Dendritic cell treated with granulocyte-macrophage colony-stimulating factor and Interleukin-4, amounts not matched to agents 40 ng/mL and 50 ng/mL, for 4 days (primary cell): Measurements from ENCODE around the gene TOMM7.
"Not testable (repeated sequence)": the region's sequence is repeated elsewhere in the genome, so short reads cannot be mapped to it uniquely, and the experiment has no call there.

Source experiments
- H3K27ac Mint-ChIP-seq: one replicate; pipeline ENCODE4 v1.8.0; 2022; ENCODE audit warnings: mild to moderate bottlenecking, mixed read lengths
- H3K27me3 Mint-ChIP-seq: one replicate; pipeline ENCODE4 v1.8.0; 2022; ENCODE audit warnings: mild to moderate bottlenecking, mixed read lengths
- H3K36me3 Mint-ChIP-seq: one replicate; pipeline ENCODE4 v1.8.0; 2022; ENCODE audit warnings: low read depth, mixed read lengths
- H3K4me1 Mint-ChIP-seq: one replicate; pipeline ENCODE4 v1.8.0; 2022; ENCODE audit warnings: low read depth, mixed read lengths
- H3K4me3 Mint-ChIP-seq: one replicate; pipeline ENCODE4 v1.8.0; 2022; ENCODE audit warnings: mild to moderate bottlenecking, moderate library complexity, mixed read lengths
- H3K9me3 Mint-ChIP-seq: one replicate; pipeline ENCODE4 v1.8.0; 2022; ENCODE audit warnings: mixed read lengths
- intact Hi-C: fragments of 100-400 bp; cut with micrococcal nuclease; formaldehyde crosslinking; loops from one replicate; pipeline ENCODE4 v1.15.0; 2022

The TOMM7 gene

DNA sequence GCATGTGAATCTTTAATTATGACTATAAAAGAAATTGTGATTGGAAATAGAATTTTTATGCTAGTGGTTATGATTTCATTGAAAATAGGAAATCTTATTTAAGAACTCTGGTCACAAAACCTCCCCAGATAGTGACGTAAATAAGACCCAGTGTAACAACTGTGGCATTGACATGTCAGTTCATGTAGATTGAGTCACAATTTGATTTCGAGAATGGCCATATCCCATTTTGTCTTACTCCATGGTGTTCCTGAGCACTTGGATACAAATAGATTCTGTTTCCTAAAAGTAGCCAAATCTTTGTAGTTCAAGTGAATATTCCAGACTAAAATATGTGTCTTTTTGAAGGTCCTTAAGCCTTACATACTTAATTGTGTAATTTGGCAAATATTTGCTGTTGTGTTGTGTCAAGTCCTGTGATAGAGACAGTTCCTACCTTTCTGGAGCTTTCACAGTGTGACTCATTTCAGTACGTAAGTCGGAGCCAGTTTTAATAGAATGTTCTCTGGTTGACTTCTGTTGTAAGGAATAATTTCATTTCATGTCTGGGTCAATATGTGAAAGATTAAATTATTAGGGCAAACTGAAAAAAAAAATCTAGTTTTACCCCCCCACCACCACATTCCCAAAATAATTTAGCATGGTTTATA lies 37.1 kb upstream of the TOMM7 start:
- Mint-ChIP-seq H3K36me3 (peaks cover 26% of the 10 kb centered on the region), H3K9me3 (no peaks in the 10 kb centered on the region), H3K27ac (no peak overlapping the region), H3K27me3 (no peaks in the 10 kb centered on the region), H3K4me3 (no peak overlapping the region), H3K4me1 (no peaks in the 10 kb centered on the region)
- intact Hi-C loops = loop anchor here (10.0 kb wide), 1 partner anchor 95 kb away; no protein-coding TSS in a partner anchor

DNA sequence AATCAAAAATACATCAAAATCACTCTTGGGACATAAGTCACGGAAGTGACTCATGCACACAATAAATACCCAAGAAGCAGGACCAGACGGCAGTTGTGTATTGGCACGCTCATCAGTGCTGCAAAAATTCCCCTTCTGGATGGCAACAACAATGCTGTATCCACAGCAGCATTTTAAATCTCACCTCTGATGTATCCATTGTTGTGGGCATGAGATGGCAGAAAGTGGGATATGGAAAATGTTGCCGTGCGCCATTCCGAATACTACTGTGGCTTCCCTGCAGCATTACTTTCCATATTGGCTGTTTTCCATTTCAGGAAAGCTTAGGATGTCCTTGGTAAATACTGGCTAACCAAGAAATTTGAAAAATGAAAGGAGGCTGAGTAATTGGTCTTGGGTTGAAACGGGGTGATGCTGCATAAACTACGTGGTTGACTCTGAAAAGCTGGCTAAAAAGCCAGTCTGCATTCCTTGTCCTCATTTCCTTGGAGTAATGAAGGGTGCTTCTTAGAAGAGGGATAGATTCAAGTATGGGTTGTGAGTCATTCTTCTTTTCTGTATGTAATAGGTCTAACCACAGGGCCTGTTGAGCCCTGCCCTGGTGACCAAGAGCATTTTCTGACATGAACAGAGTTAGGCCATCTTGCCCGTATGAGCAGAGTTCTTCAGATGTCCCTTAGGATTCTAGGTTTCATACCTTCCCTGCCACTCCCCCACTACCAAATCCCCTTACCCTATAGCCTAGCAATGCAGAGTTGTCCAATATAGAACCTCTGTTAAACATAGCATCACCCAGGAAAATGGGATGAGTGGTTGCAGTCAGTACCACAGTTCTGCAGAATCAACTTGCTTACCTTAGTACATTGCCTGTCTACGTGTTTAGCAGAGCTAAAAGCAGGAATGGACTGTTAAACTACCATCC lies 36.3 kb upstream of the TOMM7 start:
- Mint-ChIP-seq H3K9me3 (no peaks in the 10 kb centered on the region), H3K4me3 (no peak overlapping the region), H3K36me3 (peaks cover 26% of the 10 kb centered on the region), H3K4me1 (peaks cover under 1% of the 10 kb centered on the region), H3K27ac (no peak overlapping the region), H3K27me3 (no peaks in the 10 kb centered on the region)
- intact Hi-C loops = loop anchor here (10.0 kb wide), 1 partner anchor 96 kb away; no protein-coding TSS in a partner anchor

DNA sequence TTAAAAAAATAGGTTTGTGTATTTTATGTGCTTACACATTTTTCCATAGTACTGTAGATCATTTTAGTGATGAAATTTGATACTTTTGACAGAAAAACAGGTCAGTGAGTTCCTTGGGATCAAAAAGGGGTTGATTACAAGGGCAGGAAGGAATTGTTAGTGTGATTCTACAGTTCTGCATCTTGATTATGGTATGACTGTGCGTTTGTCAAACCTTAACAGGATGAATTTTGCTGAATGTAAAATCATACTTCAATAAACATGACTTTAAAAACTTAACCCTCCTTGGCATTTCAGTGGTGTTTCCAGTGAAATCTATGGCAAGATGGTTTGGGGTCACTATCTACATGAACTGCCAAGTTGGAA lies 35.6 kb upstream of the TOMM7 start:
- intact Hi-C loops = loop anchor here (10.0 kb wide), 1 partner anchor 97 kb away; no protein-coding TSS in a partner anchor
- H3K27me3 Mint-ChIP-seq = peaks cover 4% of the 10 kb centered on the region
- H3K9me3 Mint-ChIP-seq = no peaks in the 10 kb centered on the region
- no peak overlapping the region for H3K27ac Mint-ChIP-seq
- no peak overlapping the region for H3K4me3 Mint-ChIP-seq
- H3K4me1 Mint-ChIP-seq = peaks cover 5% of the 10 kb centered on the region
- peaks cover 26% of the 10 kb centered on the region for H3K36me3 Mint-ChIP-seq

DNA sequence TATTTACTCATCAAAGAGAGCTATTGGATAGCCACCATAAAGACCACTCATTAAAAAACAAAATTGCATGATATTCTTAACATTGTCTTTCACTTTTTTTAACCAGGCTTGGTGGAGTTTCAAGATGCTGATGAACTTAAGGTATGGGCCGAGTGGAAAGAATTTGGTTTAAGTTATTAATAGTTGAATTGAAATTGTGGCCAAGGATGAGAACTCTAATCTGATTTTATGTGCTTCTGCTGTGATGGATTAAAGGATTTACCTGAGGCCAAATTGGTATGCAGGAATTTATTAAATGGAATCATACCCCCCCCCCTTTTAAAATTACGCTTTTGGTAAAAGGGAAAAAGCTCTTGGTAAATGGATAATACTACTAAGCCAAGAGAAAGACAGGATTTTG lies 33.8 kb upstream of the TOMM7 start:
- H3K4me3 Mint-ChIP-seq = no peak overlapping the region
- H3K27ac Mint-ChIP-seq = no peak overlapping the region
- intact Hi-C loops = loop anchor here (10.0 kb wide), 1 partner anchor 98 kb away; no protein-coding TSS in a partner anchor
- peaks cover 5% of the 10 kb centered on the region for H3K4me1 Mint-ChIP-seq
- H3K9me3 Mint-ChIP-seq = no peaks in the 10 kb centered on the region
- peaks cover 4% of the 10 kb centered on the region for H3K27me3 Mint-ChIP-seq
- H3K36me3 Mint-ChIP-seq = peaks cover 26% of the 10 kb centered on the region

DNA sequence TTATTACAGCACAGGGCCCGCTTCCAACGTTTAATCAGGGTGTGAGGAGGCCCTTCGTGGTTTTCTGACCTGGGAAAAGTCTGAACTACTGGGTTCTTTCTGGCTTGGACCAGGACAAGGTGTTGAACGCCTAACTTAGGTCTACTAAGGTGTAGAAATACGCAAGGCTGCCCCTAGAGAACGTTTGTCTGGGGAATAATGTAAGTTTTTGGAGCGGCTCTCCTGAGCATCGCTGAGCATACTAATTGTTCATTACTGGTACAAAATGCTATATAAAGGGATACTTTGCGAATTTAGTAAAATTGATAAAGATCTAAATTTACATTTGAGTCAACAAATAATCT lies 32.4 kb upstream of the TOMM7 start:
- Mint-ChIP-seq H3K36me3 (peaks cover 26% of the 10 kb centered on the region), H3K9me3 (no peaks in the 10 kb centered on the region), H3K27me3 (peaks cover 4% of the 10 kb centered on the region), H3K27ac (peak overlapping the region; percentile 93), H3K4me1 (peaks cover 5% of the 10 kb centered on the region), H3K4me3 (peak overlapping the region; percentile 94)
- intact Hi-C loops = loop anchor here (2.0 to 10.0 kb wide), 2 partner anchors 100 to 200 kb away; no protein-coding TSS in a partner anchor

DNA sequence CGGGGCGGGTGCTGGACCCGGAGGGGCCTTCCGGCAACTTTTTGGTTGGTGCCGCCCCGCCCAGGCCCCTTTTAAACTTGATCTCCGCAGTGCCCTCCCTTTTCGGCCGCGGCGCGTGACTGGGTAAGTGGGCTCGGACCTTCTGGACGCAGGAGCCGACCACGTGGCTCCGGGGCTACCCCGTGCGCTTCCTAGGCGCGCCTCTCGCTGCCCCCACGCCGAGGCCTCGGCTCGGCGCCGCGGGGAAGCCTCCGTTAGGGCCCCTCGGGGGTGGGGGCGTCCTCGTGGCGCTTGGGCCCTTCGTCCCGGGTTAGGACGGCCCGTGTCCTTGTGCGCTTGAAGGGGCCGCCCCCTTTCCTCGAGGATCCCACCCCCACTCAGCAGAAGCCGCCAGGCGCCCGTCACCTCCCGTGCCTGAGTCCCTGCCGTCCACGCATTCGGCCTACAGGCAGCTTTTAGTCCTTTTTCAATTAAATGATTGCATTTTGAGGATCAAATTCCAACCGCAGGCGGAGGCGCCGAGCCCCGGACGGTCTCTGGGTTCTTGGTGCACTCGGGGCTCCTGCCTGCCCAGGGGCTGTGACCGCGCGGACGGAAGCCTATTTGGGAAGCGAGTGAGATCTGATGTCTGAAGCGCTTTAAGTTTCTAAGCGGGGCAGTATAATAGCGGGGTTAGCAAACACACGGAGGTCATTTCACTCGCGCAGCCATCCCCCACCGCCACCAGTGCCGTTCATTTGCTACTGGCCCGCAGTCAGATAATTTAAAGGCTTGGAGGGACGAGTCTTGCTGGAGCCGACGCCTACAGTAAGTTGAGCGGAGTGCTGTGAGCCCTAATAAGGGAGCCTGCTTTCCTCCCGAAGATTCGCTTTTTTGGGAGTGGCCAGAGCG lies 31.8 kb upstream of the TOMM7 start:
- H3K9me3 Mint-ChIP-seq = no peaks in the 10 kb centered on the region
- intact Hi-C loops = loop anchor here (1.0 to 10.0 kb wide), 3 partner anchors 32 to 200 kb away; partner anchors contain the start of gene TOMM7
- peak overlapping the region; percentile 93 for H3K27ac Mint-ChIP-seq
- H3K36me3 Mint-ChIP-seq = peaks cover 26% of the 10 kb centered on the region
- peaks cover 4% of the 10 kb centered on the region for H3K27me3 Mint-ChIP-seq
- peak overlapping the region; percentile 94 for H3K4me3 Mint-ChIP-seq
- H3K4me1 Mint-ChIP-seq = peaks cover 5% of the 10 kb centered on the region

DNA sequence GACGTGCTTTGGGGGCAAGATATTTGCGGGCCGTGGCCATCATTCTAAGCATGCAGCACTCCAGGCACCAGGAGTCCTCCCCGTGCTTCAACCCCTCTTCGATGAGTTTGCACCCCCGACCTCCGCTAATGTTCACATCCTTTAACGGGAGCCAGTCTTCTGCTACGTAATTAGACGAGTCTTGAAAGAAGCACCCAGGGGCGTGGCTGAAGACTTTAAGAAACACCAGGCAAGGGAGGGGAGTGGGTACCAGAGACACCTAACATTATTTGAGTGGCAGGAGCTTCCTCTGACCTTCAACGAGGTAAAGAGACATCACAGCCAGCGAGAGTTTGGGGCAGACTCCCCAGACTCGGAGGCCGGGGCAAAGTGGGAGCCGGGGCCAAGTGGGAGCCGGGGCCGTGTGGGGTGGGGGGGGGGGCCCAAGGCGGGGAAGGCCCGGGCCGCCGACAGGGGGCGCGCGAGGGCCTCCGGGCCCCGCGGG lies 31.1 kb upstream of the TOMM7 start:
- no peaks in the 10 kb centered on the region for H3K9me3 Mint-ChIP-seq
- H3K27ac Mint-ChIP-seq = peak overlapping the region; percentile 93
- peaks cover 5% of the 10 kb centered on the region for H3K4me1 Mint-ChIP-seq
- peak overlapping the region; percentile 77 for H3K4me3 Mint-ChIP-seq
- peaks cover 21% of the 10 kb centered on the region for H3K36me3 Mint-ChIP-seq
- peaks cover 4% of the 10 kb centered on the region for H3K27me3 Mint-ChIP-seq
- intact Hi-C loops = loop anchor here (1.0 to 10.0 kb wide), 3 partner anchors 31 to 201 kb away; partner anchors contain the start of gene TOMM7

DNA sequence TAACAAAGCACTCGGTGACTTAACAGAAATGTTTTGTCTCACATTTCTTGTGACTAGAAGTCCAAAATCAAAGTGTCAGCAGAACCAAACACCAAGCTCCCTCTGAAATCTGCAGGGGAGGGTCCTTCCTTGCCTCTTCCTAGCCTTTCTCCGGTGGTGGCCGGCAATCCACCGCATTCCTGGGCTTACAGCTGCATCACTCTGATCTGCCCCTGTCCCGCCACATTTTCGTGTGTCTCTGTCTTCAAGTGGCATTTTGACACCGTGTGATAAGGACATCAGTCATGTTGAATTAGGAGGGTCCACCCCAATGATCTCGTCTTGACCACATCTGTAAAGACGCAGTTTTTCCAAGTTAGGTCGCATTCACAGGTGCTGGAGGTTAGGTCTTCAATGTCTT lies 30.5 kb upstream of the TOMM7 start:
- Mint-ChIP-seq H3K27ac (no peak overlapping the region), H3K9me3 (no peaks in the 10 kb centered on the region), H3K27me3 (peaks cover 4% of the 10 kb centered on the region), H3K4me3 (no peak overlapping the region), H3K4me1 (peaks cover 5% of the 10 kb centered on the region), H3K36me3 (peaks cover 15% of the 10 kb centered on the region)
- intact Hi-C loops = loop anchor here (10.0 kb wide), 1 partner anchor 102 kb away; no protein-coding TSS in a partner anchor

DNA sequence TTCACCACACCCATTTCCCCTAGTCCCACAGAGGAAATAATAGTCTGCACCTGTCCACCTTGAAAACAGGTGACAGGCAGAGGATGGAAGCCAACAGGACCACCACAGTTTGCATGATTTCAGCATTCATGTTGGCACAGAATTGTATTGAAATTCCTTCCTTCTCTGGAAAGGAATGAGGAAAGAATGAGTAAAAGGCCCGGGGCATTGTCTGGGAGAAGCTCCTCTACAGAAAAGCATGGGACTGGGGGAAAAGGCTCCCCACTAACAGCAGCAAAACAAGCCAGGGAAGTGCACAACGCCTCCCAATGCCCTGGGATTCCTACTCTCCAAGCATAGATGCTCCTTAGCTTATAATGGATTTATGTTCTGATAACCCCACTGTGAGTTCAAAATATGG lies 28.5 kb upstream of the TOMM7 start:
- intact Hi-C loops = loop anchor here (10.0 kb wide), 1 partner anchor 104 kb away; no protein-coding TSS in a partner anchor
- Mint-ChIP-seq H3K27me3 (peaks cover 5% of the 10 kb centered on the region), H3K9me3 (no peaks in the 10 kb centered on the region), H3K36me3 (peaks cover 2% of the 10 kb centered on the region), H3K4me1 (peaks cover 5% of the 10 kb centered on the region), H3K27ac (no peak overlapping the region), H3K4me3 (no peak overlapping the region)

DNA sequence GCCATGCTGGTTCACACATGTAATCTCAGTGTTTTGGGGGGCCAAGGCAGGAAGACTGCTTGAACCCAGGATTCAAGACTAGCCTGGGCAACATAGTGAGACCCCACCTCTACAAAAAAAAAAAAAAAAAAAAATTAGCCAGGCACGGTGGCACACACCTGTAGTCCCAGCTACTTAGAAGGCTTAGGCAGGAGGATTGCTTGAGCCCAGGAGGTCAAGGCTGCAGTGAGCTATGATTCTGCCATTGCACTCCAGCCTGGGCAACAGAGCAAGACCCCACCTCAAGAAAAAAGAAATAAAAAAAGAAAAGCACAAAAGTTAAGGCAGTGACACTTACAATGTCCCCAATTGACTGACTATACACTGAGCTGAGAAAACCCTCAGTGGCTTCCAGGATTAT lies 27.7 kb upstream of the TOMM7 start:
- H3K27ac Mint-ChIP-seq, H3K9me3 Mint-ChIP-seq, H3K27me3 Mint-ChIP-seq, H3K4me3 Mint-ChIP-seq, H3K36me3 Mint-ChIP-seq, H3K4me1 Mint-ChIP-seq: not testable (repeated sequence)
- intact Hi-C loops = loop anchor here (10.0 kb wide), 1 partner anchor 104 kb away; no protein-coding TSS in a partner anchor

DNA sequence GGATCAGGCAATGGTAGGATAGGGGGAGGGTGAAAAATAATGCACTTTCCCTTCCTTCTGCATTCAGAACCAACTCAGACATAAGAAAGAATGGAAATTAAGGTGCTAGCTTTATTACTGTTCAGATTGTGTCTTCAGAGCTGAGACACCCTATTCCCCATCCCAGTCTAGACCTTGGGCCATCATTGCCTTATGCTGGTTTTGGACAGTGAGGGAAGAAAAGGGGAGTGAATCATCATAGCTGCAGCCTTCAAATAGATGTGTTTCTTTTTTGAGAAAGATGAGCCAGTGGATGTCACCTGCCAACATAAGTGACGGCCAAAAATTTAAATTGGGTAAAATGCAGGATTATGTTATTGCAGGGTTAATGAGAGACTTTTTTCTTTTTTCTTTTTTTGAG lies 27.0 kb upstream of the TOMM7 start:
- no peak overlapping the region for H3K27ac Mint-ChIP-seq
- peaks cover 5% of the 10 kb centered on the region for H3K27me3 Mint-ChIP-seq
- H3K9me3 Mint-ChIP-seq = no peaks in the 10 kb centered on the region
- no peak overlapping the region for H3K4me3 Mint-ChIP-seq
- H3K36me3 Mint-ChIP-seq = no peaks in the 10 kb centered on the region
- peaks cover 5% of the 10 kb centered on the region for H3K4me1 Mint-ChIP-seq
- intact Hi-C loops = loop anchor here (10.0 kb wide), 1 partner anchor 105 kb away; no protein-coding TSS in a partner anchor

DNA sequence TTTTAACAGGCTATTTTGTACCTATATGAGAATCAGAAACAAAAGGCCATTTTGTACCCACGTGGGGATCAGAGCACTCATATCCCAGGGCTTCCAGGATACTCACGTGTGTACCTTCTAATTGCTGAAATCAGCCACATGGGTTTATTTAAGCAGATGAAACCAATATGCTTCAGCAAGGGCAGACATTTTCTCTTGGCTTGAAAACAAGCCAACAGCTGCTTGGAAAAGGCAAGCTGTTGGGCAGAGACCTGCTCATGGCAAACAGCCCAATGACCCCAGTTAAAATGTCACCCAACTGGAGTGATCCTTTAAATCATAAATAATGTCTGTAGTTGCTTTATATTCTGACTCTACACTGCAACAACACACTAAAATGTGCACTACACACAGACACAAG lies 26.5 kb upstream of the TOMM7 start:
- no peaks in the 10 kb centered on the region for H3K9me3 Mint-ChIP-seq

DNA sequence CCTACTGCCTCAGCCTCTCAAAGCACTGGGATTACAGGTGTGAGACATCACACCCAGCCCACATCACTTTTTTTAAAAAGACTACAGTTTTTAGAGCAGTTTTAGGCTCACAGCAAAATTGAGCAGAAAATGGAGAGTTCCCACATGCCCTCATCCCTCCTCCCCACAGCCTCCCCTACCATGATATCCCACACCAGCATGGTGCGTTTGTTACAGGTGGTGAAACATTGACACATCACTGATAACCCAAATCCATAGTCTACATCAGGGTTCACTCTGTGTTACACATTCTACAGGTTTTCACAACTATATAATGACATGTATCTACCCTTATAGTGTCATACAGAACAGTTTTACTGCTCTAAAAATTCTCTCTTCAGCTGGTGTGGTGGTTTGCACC lies 24.3 kb upstream of the TOMM7 start:
- no peaks in the 10 kb centered on the region for H3K36me3 Mint-ChIP-seq
- H3K27me3 Mint-ChIP-seq = peaks cover 1% of the 10 kb centered on the region
- H3K4me3 Mint-ChIP-seq = no peak overlapping the region
- no peak overlapping the region for H3K27ac Mint-ChIP-seq
- intact Hi-C loops = no loop called here
- H3K4me1 Mint-ChIP-seq = no peaks in the 10 kb centered on the region
- no peaks in the 10 kb centered on the region for H3K9me3 Mint-ChIP-seq

More for the DNA sequence above, 26.5 kb upstream of the TOMM7 start:
- H3K4me1 Mint-ChIP-seq = peaks cover 5% of the 10 kb centered on the region
- no peaks in the 10 kb centered on the region for H3K36me3 Mint-ChIP-seq
- H3K27ac Mint-ChIP-seq = no peak overlapping the region
- H3K4me3 Mint-ChIP-seq = no peak overlapping the region
- H3K27me3 Mint-ChIP-seq = peaks cover 5% of the 10 kb centered on the region
- intact Hi-C loops = no loop called here
